Left lobe of liver (tissue), 2 donors: ENCODE data around the gene DSCAM. TPM values are rescaled to one million over a fixed set of nuclear protein-coding genes. Genes with fewer than 3 reads are reported as not detected.
"Not testable (repeated sequence)": the region's sequence is repeated elsewhere in the genome, so short reads cannot be mapped to it uniquely, and the experiment has no call there.

Experiments
- ATAC-seq: fragments of 200-7000 bp; cut with Tn5 transposase; one replicate; pipeline ENCODE4 v1.9.1; 2020; ENCODE audit warnings: mild to moderate bottlenecking, moderate library complexity
- DNase-seq: peaks from one replicate; pipeline ENCODE4 v3.0.0-alpha.2; 2020; ENCODE audit warnings: low spot score
- total RNA-seq: library from RNA; stranded (reverse); gene quantifications from one replicate; pipeline ENCODE4 v1.2.1, GENCODE V29; 2021
- donor health status: DM: no; HTN: no; CAD: no; lungs with moderate emphysema.
- donor health status: DM: no; HTN: yes; CAD: no.

The DSCAM gene
- total RNA-seq, 1 donor from 2014 or later: 0.10 TPM

GRCh38 chr21:40200126-40200525 is 646.8 kb downstream of the DSCAM start:
- ATAC-seq: no peak
- DNase-seq: no peak

- no peak for DNase-seq
- ATAC-seq: no peak
Measured at GRCh38 chr21:40194185-40194980, 652.6 kb downstream of the DSCAM start.

- ATAC-seq (no peak), DNase-seq (no peak)
Measured at GRCh38 chr21:40191616-40192015, 655.3 kb downstream of the DSCAM start.

GRCh38 chr21:40191196-40191595 is 655.8 kb downstream of the DSCAM start:
- ATAC-seq (no peak), DNase-seq (no peak)

- DNase-seq (no peak), ATAC-seq (no peak)
Measured at GRCh38 chr21:40187946-40188654, 658.9 kb downstream of the DSCAM start.

GRCh38 chr21:40187244-40187643 is 659.7 kb downstream of the DSCAM start:
- DNase-seq (no peak), ATAC-seq (no peak)

- ATAC-seq: peak; percentile 42
- no peak for DNase-seq
Measured at GRCh38 chr21:40186045-40186444, 660.9 kb downstream of the DSCAM start.

GRCh38 chr21:40185208-40185607 is 661.8 kb downstream of the DSCAM start:
- DNase-seq (no peak), ATAC-seq (no peak)

- not testable (repeated sequence) for ATAC-seq, DNase-seq
Measured at GRCh38 chr21:40182491-40182890, 664.5 kb downstream of the DSCAM start.

GRCh38 chr21:40179166-40179565 is 667.8 kb downstream of the DSCAM start:
- DNase-seq (no peak), ATAC-seq (no peak)

GRCh38 chr21:40178726-40179125 is 668.2 kb downstream of the DSCAM start:
- DNase-seq (no peak), ATAC-seq (no peak)

- DNase-seq: no peak
- ATAC-seq: no peak
Measured at GRCh38 chr21:40177979-40178378, 669.0 kb downstream of the DSCAM start.

- DNase-seq: no peak
- ATAC-seq: no peak
Measured at GRCh38 chr21:40176724-40177123, 670.2 kb downstream of the DSCAM start.

- ATAC-seq (no peak), DNase-seq (no peak)
Measured at GRCh38 chr21:40173816-40174215, 673.1 kb downstream of the DSCAM start.

- ATAC-seq: no peak
- DNase-seq: no peak
Measured at GRCh38 chr21:40169971-40170370, 677.0 kb downstream of the DSCAM start.

GRCh38 chr21:40166291-40166843 is 680.6 kb downstream of the DSCAM start:
- DNase-seq (no peak), ATAC-seq (no peak)

GRCh38 chr21:40165773-40166070 is 681.2 kb downstream of the DSCAM start:
- no peak for ATAC-seq

GRCh38 chr21:40164905-40165772 is 681.8 kb downstream of the DSCAM start:
- ATAC-seq (no peak), DNase-seq (no peak)

More at GRCh38 chr21:40165773-40166070, 681.2 kb downstream of the DSCAM start:
- no peak for DNase-seq

GRCh38 chr21:40162075-40162474 is 684.9 kb downstream of the DSCAM start:
- no peak for ATAC-seq

GRCh38 chr21:40160911-40161310 is 686.0 kb downstream of the DSCAM start:
- ATAC-seq (no peak), DNase-seq (no peak)

More at GRCh38 chr21:40162075-40162474, 684.9 kb downstream of the DSCAM start:
- no peak for DNase-seq

GRCh38 chr21:40158366-40158765 is 688.6 kb downstream of the DSCAM start:
- ATAC-seq (no peak), DNase-seq (no peak)
